IMR-90 (cell line): ENCODE data around the gene ENTPD1. TPM values are rescaled to one million over a fixed set of nuclear protein-coding genes. Genes with fewer than 3 reads are reported as not detected.

Experiments used
- ATAC-seq: fragments of 200-7000 bp; cut with Tn5 transposase; 2 replicates; pipeline ENCODE4 v1.9.1; 2020; ENCODE audit warnings: low read depth, mild to moderate bottlenecking, moderate library complexity
- BruUV-seq: library from RNA; stranded (reverse); fragments of 400-500 nt; replicated peaks from 2 replicates; lab custom pipeline; 2021; lab: Mats Ljungman, UMichigan
- CTCF ChIA-PET: fragments of 300-600 bp; formaldehyde crosslinking; extraction: SDS; loops from one replicate; lab custom pipeline; 2021; ENCODE audit warnings: antibody characterized with exemption; lab: Yijun Ruan, JAX
- POLR2A ChIA-PET: fragments of 300-600 bp; sonication (Branson Sonifier 250); formaldehyde crosslinking; loops from one replicate; lab custom pipeline; 2022; ENCODE audit warnings: antibody characterized with exemption; ENCODE audit not compliant: unreplicated experiment; lab: Charles Lee
- DNase-seq: peaks from one replicate; pipeline ENCODE4 v3.0.0; 2013
- H2AFZ ChIP-seq: replicated peaks from 2 replicates; pipeline ENCODE3; 2013; ENCODE audit warnings: low read length, mild to moderate bottlenecking; ENCODE audit not compliant: poor library complexity
- H2AK5ac ChIP-seq: 2 replicates; pipeline ENCODE4 v1.6.1; 2013; ENCODE audit warnings: low read depth, low read length, inconsistent platforms
- H2AK9ac ChIP-seq: replicated peaks from 2 replicates; pipeline ENCODE3; 2013; ENCODE audit warnings: mild to moderate bottlenecking, low read depth, low read length, moderate library complexity; ENCODE audit not compliant: poor library complexity
- H2BK120ac ChIP-seq: 2 replicates; pipeline ENCODE4 v1.6.1; 2013; ENCODE audit warnings: low read depth, low read length, inconsistent platforms
- H2BK15ac ChIP-seq: 3 replicates; pipeline ENCODE4 v1.6.1; 2013; ENCODE audit warnings: low read depth, low read length, inconsistent platforms
- H2BK20ac ChIP-seq: 2 replicates; pipeline ENCODE4 v1.6.1; 2013; ENCODE audit warnings: low read depth, mild to moderate bottlenecking, inconsistent platforms, low read length, moderate library complexity
- H2BK5ac ChIP-seq: 2 replicates; pipeline ENCODE4 v1.6.1; 2013; ENCODE audit warnings: mild to moderate bottlenecking, low read depth, low read length, inconsistent platforms; ENCODE audit not compliant: poor library complexity, severe bottlenecking
- H3K14ac ChIP-seq: replicated peaks from 2 replicates; pipeline ENCODE4 v1.6.1; 2013; ENCODE audit warnings: low read depth, low read length, inconsistent platforms
- H3K18ac ChIP-seq: 2 replicates; pipeline ENCODE4 v1.6.1; 2013; ENCODE audit warnings: low read depth, low read length, control low read depth
- H3K23ac ChIP-seq: 2 replicates; pipeline ENCODE4 v1.6.1; 2013; ENCODE audit warnings: low read depth, low read length, inconsistent platforms
- H3K27ac ChIP-seq: 2 replicates; pipeline ENCODE4 v1.5.1; 2013; ENCODE audit warnings: mild to moderate bottlenecking, control low read depth, low read length; ENCODE audit not compliant: insufficient read depth
- H3K27me3 ChIP-seq: 2 replicates; pipeline ENCODE4 v1.6.1; 2013; ENCODE audit warnings: low read length; ENCODE audit not compliant: control insufficient read depth, insufficient read depth
- H3K36me3 ChIP-seq: 2 replicates; pipeline ENCODE4 v1.6.1; 2013; ENCODE audit warnings: low read length, mixed read lengths; ENCODE audit not compliant: control insufficient read depth, insufficient read depth
- H3K4ac ChIP-seq: 2 replicates; pipeline ENCODE4 v1.6.1; 2013; ENCODE audit warnings: low read depth, low read length, inconsistent platforms
- H3K4me1 ChIP-seq: 2 replicates; pipeline ENCODE4 v1.6.1; 2013; ENCODE audit warnings: low read length, mixed read lengths; ENCODE audit not compliant: control insufficient read depth, insufficient read depth
- H3K4me2 ChIP-seq: 2 replicates; pipeline ENCODE4 v1.6.1; 2013; ENCODE audit warnings: low read depth, mild to moderate bottlenecking, control low read depth, low read length, moderate library complexity
- H3K4me3 ChIP-seq: 2 replicates; pipeline ENCODE4 v1.5.1; 2013; ENCODE audit warnings: low read depth, mild to moderate bottlenecking, control low read depth, low read length, moderate library complexity; ENCODE audit not compliant: insufficient read depth
- H3K56ac ChIP-seq: 2 replicates; pipeline ENCODE4 v1.6.1; 2013; ENCODE audit warnings: low read length, inconsistent platforms; ENCODE audit not compliant: insufficient read depth; ENCODE audit errors: extremely low read depth
- H3K79me1 ChIP-seq, 2 experiments: 2 replicates each; pipeline ENCODE4 v1.6.1; 2013; ENCODE audit warnings: low read length in 2 of 2, inconsistent platforms in 1 of 2, low read depth in 1 of 2
- H3K9ac ChIP-seq: 2 replicates; pipeline ENCODE4 v1.6.1; 2013; ENCODE audit warnings: low read depth, low read length, control low read depth
- H3K9me1 ChIP-seq: 2 replicates; pipeline ENCODE4 v1.6.1; 2013; ENCODE audit warnings: low read length, inconsistent platforms; ENCODE audit not compliant: insufficient read depth
- H3K9me3 ChIP-seq: 2 replicates; pipeline ENCODE4 v1.6.1; 2013; ENCODE audit warnings: low read length; ENCODE audit not compliant: control insufficient read depth, insufficient read depth
- H4K20me1 ChIP-seq: 2 replicates; pipeline ENCODE4 v1.6.1; 2013; ENCODE audit warnings: low read length, inconsistent platforms; ENCODE audit not compliant: insufficient read depth
- H4K5ac ChIP-seq: 2 replicates; pipeline ENCODE4 v1.6.1; 2013; ENCODE audit warnings: mild to moderate bottlenecking, low read depth, low read length, control low read depth
- H4K8ac ChIP-seq, 2 experiments: 2 replicates each; pipeline ENCODE4 v1.6.1; 2013; ENCODE audit warnings: low read depth in 2 of 2, low read length in 2 of 2, control low read depth in 1 of 2, inconsistent platforms in 1 of 2
- H4K91ac ChIP-seq: 2 replicates; pipeline ENCODE4 v1.6.1; 2013; ENCODE audit warnings: low read depth, low read length, inconsistent platforms; ENCODE audit not compliant: insufficient read depth
- CEBPB ChIP-seq: IDR thresholded peaks from 2 replicates; pipeline ENCODE4 v1.6.1; 2012; ENCODE audit warnings: low read depth, low read length, improper control_type of control experiment
- CHD1 ChIP-seq: IDR thresholded peaks from 2 replicates; pipeline ENCODE4 v1.6.1; 2012; ENCODE audit warnings: low read depth, low read length, improper control_type of control experiment
- MAZ ChIP-seq: IDR thresholded peaks from 2 replicates; pipeline ENCODE4 v1.6.1; 2012; ENCODE audit warnings: low read depth, mild to moderate bottlenecking, low read length, improper control_type of control experiment, moderate library complexity, borderline replicate concordance
- POLR2A ChIP-seq: IDR thresholded peaks from 2 replicates; pipeline ENCODE4 v1.6.1; 2012; ENCODE audit warnings: mild to moderate bottlenecking, low read depth, low read length
- RFX5 ChIP-seq: IDR thresholded peaks from 2 replicates; pipeline ENCODE4 v1.8.0; 2012; ENCODE audit warnings: low read depth, mild to moderate bottlenecking, low read length, moderate library complexity
- WGBS, 2 experiments: methylation state at CpG; one replicate each; pipeline versions ENCODE4 v1.1.5 to v1.1.7; 2013; ENCODE audit warnings: missing lambda C conversion rate in 2 of 2; ENCODE audit not compliant: insufficient read length in 1 of 2; ENCODE audit errors: extremely low coverage in 2 of 2; 5-methylcytosine and 5-hydroxymethylcytosine counted together
- dilution Hi-C: fragments of 300-500 bp; cut with HindIII; formaldehyde crosslinking; loops from one replicate; pipeline ENCODE4 v1.14.3; 2018; ENCODE audit warnings: low sequenced_read_pairs; ENCODE audit not compliant: unreplicated experiment
- in situ Hi-C: fragments of 300-500 bp; cut with MboI; formaldehyde crosslinking; loops from 3 replicates; pipeline ENCODE4 v1.14.3; 2019; ENCODE audit warnings: low sequenced_read_pairs, inconsistent platforms, mixed read lengths
- intact Hi-C: fragments of 100-400 bp; cut with micrococcal nuclease; formaldehyde crosslinking; loops from 2 replicates; pipeline ENCODE4 v1.10.0; 2022
- polyA plus RNA-seq, 3 experiments: library from polyadenylated mRNA; depleted of rRNA; stranded (reverse); fragments of >200 nt; gene quantifications; 2 replicates each; pipeline ENCODE4 v1.2.3, GENCODE V29; 2012; ENCODE audit warnings: low replicate concordance in 1 of 3
- total RNA-seq: library from RNA; depleted of rRNA; stranded (reverse); fragments of >200 nt; gene quantifications from 2 replicates; pipeline ENCODE4 v1.2.3, GENCODE V29; 2012
- TF ChIP-seq, protein P1 (sequence below): fragments of 150-350 bp; IDR thresholded peaks from 2 replicates; pipeline ENCODE4 v1.6.1; 2017; ENCODE audit warnings: mild to moderate bottlenecking, antibody characterized with exemption, low read length, low read depth

Gene ENTPD1
- total and polyA plus RNA-seq, 2 of the 4 experiments (the other 2 are of a cell fraction) = under 0.01 TPM; not detected in 1

DNA sequence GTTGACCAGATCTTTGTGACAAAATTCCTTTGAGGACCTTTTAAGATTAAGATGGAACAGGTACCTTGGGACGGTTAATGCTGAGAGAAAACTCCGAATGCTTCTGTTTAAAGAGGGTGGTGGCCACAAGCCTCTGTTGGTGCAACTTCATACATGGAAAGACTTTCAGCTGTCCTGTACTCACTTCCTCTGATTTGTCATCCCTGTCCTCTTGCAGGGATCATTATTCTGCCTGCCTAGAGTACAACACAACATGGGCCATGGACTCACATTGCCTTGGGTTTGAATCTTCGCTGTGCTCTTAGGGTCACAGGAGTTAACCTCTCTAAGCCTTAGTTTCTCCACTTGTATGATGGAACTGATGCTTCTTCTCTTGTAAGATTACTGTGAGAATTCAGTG is 75.1 kb downstream of the ENTPD1 start:
- Histone ChIP-seq H3K18ac (no peak overlapping the region), H3K9ac (no peak overlapping the region), H3K4me2 (no peak overlapping the region), H2BK120ac (peak overlapping the region; percentile 33; the same call in 1 of the 2 replicates), H2BK15ac (no peak overlapping the region), H4K5ac (no peak overlapping the region), H3K4ac (no peak overlapping the region), H3K9me1 (peaks cover 5% of the 10 kb centered on the region; the same call in 1 of the 2 replicates), H3K56ac (no peak overlapping the region), H3K4me3 (no peak overlapping the region), H2AK5ac (peak overlapping the region; percentile 52; the same call in 1 of the 2 replicates), H3K4me1 (peaks cover 7% of the 10 kb centered on the region), H2BK20ac (no peak overlapping the region), H3K23ac (no peak overlapping the region), H2BK5ac (no peak overlapping the region), H3K9me3 (no peaks in the 10 kb centered on the region), H3K14ac (no peak overlapping the region), H4K91ac (no peak overlapping the region), H3K27me3 (no peaks in the 10 kb centered on the region), H3K79me1 (no peaks in the 10 kb centered on the region), H4K20me1 (no peaks in the 10 kb centered on the region), H4K8ac (no peak overlapping the region), H2AFZ (no peak overlapping the region), H3K36me3 (no peaks in the 10 kb centered on the region), H2AK9ac (no peak overlapping the region), H3K27ac (no peak overlapping the region)
- dilution Hi-C loops = no loop called here
- in situ Hi-C loops = no loop called here
- intact Hi-C loops = loop anchor here (2.0 kb wide), 1 partner anchor 76 kb away; the partner anchor contains the start of gene CC2D2B
- ATAC-seq = no peak
- POLR2A ChIA-PET = no interaction called here
- CTCF ChIA-PET = no interaction called here
- DNase-seq = no peak
- WGBS, 2 experiments = 100% methylated on average over 2 of the region's 3 CpGs; no CpG with 5 or more reads in 1 of the 2 experiments
- TF ChIP-seq RFX5 (no peak), MAZ (no peak), POLR2A (no peak), CHD1 (no peak), CEBPB (no peak)
- TF ChIP-seq, protein P1, sequence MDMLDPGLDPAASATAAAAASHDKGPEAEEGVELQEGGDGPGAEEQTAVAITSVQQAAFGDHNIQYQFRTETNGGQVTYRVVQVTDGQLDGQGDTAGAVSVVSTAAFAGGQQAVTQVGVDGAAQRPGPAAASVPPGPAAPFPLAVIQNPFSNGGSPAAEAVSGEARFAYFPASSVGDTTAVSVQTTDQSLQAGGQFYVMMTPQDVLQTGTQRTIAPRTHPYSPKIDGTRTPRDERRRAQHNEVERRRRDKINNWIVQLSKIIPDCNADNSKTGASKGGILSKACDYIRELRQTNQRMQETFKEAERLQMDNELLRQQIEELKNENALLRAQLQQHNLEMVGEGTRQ = no peak
- no TSS peak for BruUV-seq
